Vagina (tissue), 2 donors: ENCODE results near the gene CD40LG. TPM values are rescaled to one million over a fixed set of nuclear protein-coding genes. Genes with fewer than 3 reads are reported as not detected.

Experiments
- DNase-seq, 2 donors: peaks; one replicate each; pipeline ENCODE4 v3.0.0-alpha.2; 2017; ENCODE audit errors: extremely low spot score in 2 of 2
- H3K27ac ChIP-seq: fragments of 200-600 bp; sonication (generic); one replicate; pipeline ENCODE4 v1.5.1; 2019
- H3K27me3 ChIP-seq: fragments of 200-600 bp; sonication (generic); one replicate; pipeline ENCODE4 v1.5.1; 2019
- H3K36me3 ChIP-seq, 2 donors: fragments of 200-600 bp; sonication (generic); one replicate each; pipeline ENCODE4 v1.5.1; 2017 to 2019
- H3K4me1 ChIP-seq: fragments of 200-600 bp; sonication (generic); one replicate; pipeline ENCODE4 v1.5.1; 2019
- H3K4me3 ChIP-seq, 2 donors: fragments of 200-600 bp; sonication (generic); 1 replicate in 1 of 2; 2 replicates in 1 of 2; pipeline ENCODE4 v1.5.1; 2016 to 2019
- H3K9me3 ChIP-seq: fragments of 200-600 bp; sonication (generic); one replicate; pipeline ENCODE4 v1.5.1; 2019
- CTCF ChIP-seq, 3 experiments: fragments of 450-650 bp in 2 of 3; fragments of 200-600 bp in 1 of 3; sonication (generic) in 1 of 3; IDR thresholded peaks; one replicate each; pipeline ENCODE4 v1.5.1; 2017 to 2019; ENCODE audit warnings: antibody characterized with exemption in 3 of 3, mild to moderate bottlenecking in 2 of 3, moderate library complexity in 2 of 3
- POLR2A ChIP-seq, 2 donors: fragments of 450-650 bp; IDR thresholded peaks; one replicate each; pipeline ENCODE4 v1.6.1; 2017; ENCODE audit warnings: antibody characterized with exemption in 2 of 2, mild to moderate bottlenecking in 2 of 2, moderate library complexity in 2 of 2
- POLR2AphosphoS5 ChIP-seq, 2 donors: sonication (generic); formaldehyde crosslinking; IDR thresholded peaks; one replicate each; pipeline ENCODE4 v1.9.0; 2017; ENCODE audit warnings: antibody characterized with exemption in 2 of 2, mild to moderate bottlenecking in 2 of 2, low read depth in 1 of 2; ENCODE audit not compliant: insufficient read depth in 1 of 2
- intact Hi-C: fragments of 100-400 bp; cut with DNase I; formaldehyde crosslinking; loops from one replicate; pipeline ENCODE4 v1.15.1; 2023
- total RNA-seq: library from RNA; depleted of rRNA; stranded (reverse); fragments of >200 nt; gene quantifications from one replicate; pipeline ENCODE4 v1.2.3, GENCODE V29; 2016

Gene CD40LG
- total RNA-seq, 1 donor from 2014 or later: not detected

- no peaks in the 10 kb centered on the region for H3K4me1 ChIP-seq
These were observed 44.3 kb downstream of the CD40LG start for GRCh38 chrX:136692271-136692670.

GRCh38 chrX:136694431-136695087 lies 46.6 kb downstream of the CD40LG start:
- Histone ChIP-seq H3K27ac (no peak overlapping the region), H3K36me3 (no peaks in the 10 kb centered on the region), H3K9me3 (no peaks in the 10 kb centered on the region), H3K27me3 (no peaks in the 10 kb centered on the region), H3K4me1 (no peaks in the 10 kb centered on the region), H3K4me3 (no peak overlapping the region)
- TF ChIP-seq POLR2A (IDR thresholded peaks at IDR 0.05): no peak
- peak; percentile 9 to 47 (median 20) for TF ChIP-seq CTCF (IDR thresholded peaks at IDR 0.05)
- DNase-seq: no peak
- intact Hi-C loops: no loop called here

More at GRCh38 chrX:136692271-136692670, 44.3 kb downstream of the CD40LG start:
- Histone ChIP-seq H3K36me3 (no peaks in the 10 kb centered on the region), H3K27ac (no peak overlapping the region), H3K4me3 (no peak overlapping the region), H3K27me3 (no peaks in the 10 kb centered on the region), H3K9me3 (no peaks in the 10 kb centered on the region)
- DNase-seq: no peak
- intact Hi-C loops: no loop called here
- TF ChIP-seq POLR2AphosphoS5 (IDR thresholded peaks at IDR 0.05; ENCODE audit: insufficient read depth in 1 of 2, low read depth in 1 of 2) (no peak), CTCF (IDR thresholded peaks at IDR 0.05) (no peak), POLR2A (IDR thresholded peaks at IDR 0.05) (no peak)

- intact Hi-C loops: no loop called here
- Histone ChIP-seq H3K4me1 (no peaks in the 10 kb centered on the region), H3K27me3 (no peaks in the 10 kb centered on the region), H3K4me3 (no peak overlapping the region), H3K27ac (no peak overlapping the region), H3K36me3 (no peaks in the 10 kb centered on the region), H3K9me3 (no peaks in the 10 kb centered on the region)
- DNase-seq: no peak
- TF ChIP-seq POLR2A (IDR thresholded peaks at IDR 0.05): no peak
- no peak for TF ChIP-seq CTCF (IDR thresholded peaks at IDR 0.05)
- TF ChIP-seq POLR2AphosphoS5 (IDR thresholded peaks at IDR 0.05; ENCODE audit: insufficient read depth in 1 of 2, low read depth in 1 of 2): no peak
These were observed 49.2 kb downstream of the CD40LG start for GRCh38 chrX:136697156-136697555.

GRCh38 chrX:136708348-136708747 lies 60.4 kb downstream of the CD40LG start:
- Histone ChIP-seq H3K4me1 (no peaks in the 10 kb centered on the region), H3K4me3 (no peak overlapping the region), H3K27me3 (no peaks in the 10 kb centered on the region), H3K27ac (no peak overlapping the region), H3K36me3 (no peaks in the 10 kb centered on the region), H3K9me3 (no peaks in the 10 kb centered on the region)
- intact Hi-C loops: no loop called here
- TF ChIP-seq POLR2AphosphoS5 (IDR thresholded peaks at IDR 0.05; ENCODE audit: insufficient read depth in 1 of 2, low read depth in 1 of 2): no peak
- no peak for TF ChIP-seq CTCF (IDR thresholded peaks at IDR 0.05)
- no peak for TF ChIP-seq POLR2A (IDR thresholded peaks at IDR 0.05)
- DNase-seq: no peak

Other genes starting within 250 kb of the CD40LG start
- not detected for gene BRS3, start 160.2 kb upstream of the CD40LG start, total RNA-seq
- gene HTATSF1, start 150.6 kb upstream of the CD40LG start, total RNA-seq: 60.9 TPM
- gene VGLL1, start 115.9 kb upstream of the CD40LG start, total RNA-seq: not detected
- gene ARHGEF6, start 132.8 kb downstream of the CD40LG start, total RNA-seq: 16.2 TPM
- gene RBMX, start 232.6 kb downstream of the CD40LG start, total RNA-seq: 193 TPM